Upper lobe of left lung (tissue), 6 donors: Measurements from ENCODE around the gene CEP78. TPM values are rescaled to one million over a fixed set of nuclear protein-coding genes. Genes with fewer than 3 reads are reported as not detected.

ENCODE experiments used
- ATAC-seq, 2 donors: fragments of 200-7000 bp; cut with Tn5 transposase; one replicate each; pipeline ENCODE4 v1.9.1; 2022; ENCODE audit warnings: mild to moderate bottlenecking in 2 of 2, moderate library complexity in 2 of 2; ENCODE audit not compliant: low FRiP score in 2 of 2
- DNase-seq, 2 donors: peaks; one replicate each; pipeline ENCODE4 v3.0.0-alpha.2; 2019 to 2020
- H3K27ac ChIP-seq, 4 donors: fragments of 200-600 bp; sonication (generic); one replicate each; pipeline ENCODE4 v1.5.1; 2016 to 2019
- H3K27me3 ChIP-seq, 4 donors: fragments of 200-600 bp; sonication (generic); one replicate each; pipeline ENCODE4 v1.5.1; 2017 to 2019
- H3K36me3 ChIP-seq, 4 donors: fragments of 200-600 bp; sonication (generic); one replicate each; pipeline ENCODE4 v1.5.1; 2016 to 2019
- H3K4me1 ChIP-seq, 4 donors: fragments of 200-600 bp; sonication (generic); one replicate each; pipeline ENCODE4 v1.5.1; 2018 to 2019
- H3K4me3 ChIP-seq, 4 donors: fragments of 200-600 bp; sonication (generic); one replicate each; pipeline ENCODE4 v1.5.1; 2017 to 2019; ENCODE audit warnings: mild to moderate bottlenecking in 2 of 4, moderate library complexity in 1 of 4
- H3K9me3 ChIP-seq, 4 donors: fragments of 200-600 bp; sonication (generic); one replicate each; pipeline ENCODE4 v1.5.1; 2018 to 2019
- CTCF ChIP-seq, 6 experiments: fragments of 450-650 bp in 4 of 6; fragments of 200-600 bp in 2 of 6; sonication (generic) in 2 of 6; IDR thresholded peaks; one replicate each; pipeline ENCODE4 v1.5.1; 2016 to 2019; ENCODE audit warnings: antibody characterized with exemption in 6 of 6
- EP300 ChIP-seq, 4 donors: sonication (generic); formaldehyde crosslinking; IDR thresholded peaks; one replicate each; pipeline ENCODE4 v1.5.1; 2017; ENCODE audit warnings: antibody characterized with exemption in 4 of 4, control low read depth in 2 of 4
- POLR2A ChIP-seq, 4 donors: fragments of 450-650 bp; IDR thresholded peaks; one replicate each; pipeline ENCODE4 v1.5.1; 2016 to 2017; ENCODE audit warnings: antibody characterized with exemption in 4 of 4, mild to moderate bottlenecking in 2 of 4
- POLR2AphosphoS5 ChIP-seq, 2 donors: sonication (generic); formaldehyde crosslinking; IDR thresholded peaks; one replicate each; pipeline ENCODE4 v1.5.1; 2017; ENCODE audit warnings: antibody characterized with exemption in 2 of 2
- WGBS, 2 donors: methylation state at CpG; one replicate each; pipeline ENCODE4 v1.1.5; 2017 to 2018; 5-methylcytosine and 5-hydroxymethylcytosine counted together
- total RNA-seq, 6 donors: library from RNA; depleted of rRNA in 4 of 6; stranded (reverse); fragments of >200 nt in 4 of 6; gene quantifications; one replicate each; pipeline versions ENCODE4 v1.1.0 to v1.2.1, GENCODE V29; 2016 to 2021
- donor health status: DM: no; HTN: no; CAD: no; lungs with moderate emphysema.
- donor health status: DM: no; HTN: yes; CAD: no; lungs with severe emphysema.

Gene CEP78
- total RNA-seq, 6 donors from 2014 or later: 7.3 to 26.4 (median 11.9) TPM

DNA sequence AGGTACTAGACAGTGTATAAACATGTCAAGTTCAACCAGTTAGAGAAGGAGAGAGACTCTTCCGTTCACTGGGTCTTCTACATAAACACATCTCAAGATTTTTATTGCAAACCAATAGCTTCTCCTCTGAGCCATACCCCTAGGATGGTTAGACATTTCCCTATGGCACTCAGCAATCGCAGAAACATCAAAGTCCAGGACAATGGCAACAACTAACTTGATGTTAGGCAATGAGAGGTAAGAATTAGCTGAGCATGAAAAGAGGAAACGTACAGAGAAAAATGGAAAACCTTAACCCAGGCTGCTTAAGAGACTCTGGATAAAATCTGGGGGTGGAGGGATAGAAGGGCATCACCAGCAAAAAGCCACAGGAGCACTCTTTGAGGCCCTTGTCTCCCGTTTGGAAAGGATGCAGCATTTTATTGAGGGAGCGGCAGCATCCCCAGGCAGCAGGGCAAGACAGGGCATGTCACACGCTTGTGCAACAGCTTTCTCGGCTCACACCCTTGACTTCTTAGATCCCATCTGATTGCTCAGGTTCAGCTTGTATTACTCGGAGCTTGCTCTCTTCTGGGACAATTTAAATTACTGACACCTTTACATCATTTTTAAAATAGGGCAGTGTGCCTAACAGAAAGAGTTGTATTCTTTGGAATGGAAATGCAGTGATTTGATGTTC lies 52.5 kb downstream of the CEP78 start:
- 83% methylated on average over 8 of the region's 8 CpGs for WGBS, 2 donors
- H3K36me3 ChIP-seq: no peaks in the 10 kb centered on the region
- H3K27me3 ChIP-seq: no peaks in the 10 kb centered on the region
- no peak overlapping the region for H3K27ac ChIP-seq
- H3K9me3 ChIP-seq: no peaks in the 10 kb centered on the region
- TF ChIP-seq POLR2AphosphoS5 (IDR thresholded peaks at IDR 0.05) (no peak), EP300 (IDR thresholded peaks at IDR 0.05) (no peak), CTCF (IDR thresholded peaks at IDR 0.05) (no peak), POLR2A (IDR thresholded peaks at IDR 0.05) (no peak)
- DNase-seq: no peak
- no peak overlapping the region for H3K4me3 ChIP-seq
- ATAC-seq: no peak
- H3K4me1 ChIP-seq: peaks cover 0 to 4% (median 2%) of the 10 kb centered on the region in 4 donors

GRCh38 chr9:78289474-78289873 lies 53.6 kb downstream of the CEP78 start:
- Histone ChIP-seq H3K9me3 (no peaks in the 10 kb centered on the region), H3K27ac (no peak overlapping the region), H3K4me1 (peaks cover 0 to 4% (median 2%) of the 10 kb centered on the region in 4 donors), H3K27me3 (no peaks in the 10 kb centered on the region), H3K36me3 (no peaks in the 10 kb centered on the region), H3K4me3 (no peak overlapping the region)
- TF ChIP-seq CTCF (IDR thresholded peaks at IDR 0.05): no peak
- TF ChIP-seq POLR2A (IDR thresholded peaks at IDR 0.05): no peak
- no peak for TF ChIP-seq POLR2AphosphoS5 (IDR thresholded peaks at IDR 0.05)
- no peak for TF ChIP-seq EP300 (IDR thresholded peaks at IDR 0.05)
- DNase-seq (no peak), ATAC-seq (no peak)
- WGBS, 2 donors: 94 to 97% methylated on average over 1 of the region's 1 CpG

- no peaks in the 10 kb centered on the region for H3K36me3 ChIP-seq
- DNase-seq (no peak), ATAC-seq (no peak)
- peaks cover 4 to 12% (median 8%) of the 10 kb centered on the region in 4 donors for H3K4me1 ChIP-seq
- no peak overlapping the region for H3K4me3 ChIP-seq
- no peaks in the 10 kb centered on the region for H3K9me3 ChIP-seq
- 87 to 88% methylated on average over 8 of the region's 8 CpGs for WGBS, 2 donors
- H3K27me3 ChIP-seq: no peaks in the 10 kb centered on the region
- H3K27ac ChIP-seq: no peak overlapping the region
- TF ChIP-seq CTCF (IDR thresholded peaks at IDR 0.05) (no peak), POLR2A (IDR thresholded peaks at IDR 0.05) (no peak), POLR2AphosphoS5 (IDR thresholded peaks at IDR 0.05) (no peak), EP300 (IDR thresholded peaks at IDR 0.05) (no peak)
Observed at GRCh38 chr9:78291240-78291925, 55.5 kb downstream of the CEP78 start.

DNA sequence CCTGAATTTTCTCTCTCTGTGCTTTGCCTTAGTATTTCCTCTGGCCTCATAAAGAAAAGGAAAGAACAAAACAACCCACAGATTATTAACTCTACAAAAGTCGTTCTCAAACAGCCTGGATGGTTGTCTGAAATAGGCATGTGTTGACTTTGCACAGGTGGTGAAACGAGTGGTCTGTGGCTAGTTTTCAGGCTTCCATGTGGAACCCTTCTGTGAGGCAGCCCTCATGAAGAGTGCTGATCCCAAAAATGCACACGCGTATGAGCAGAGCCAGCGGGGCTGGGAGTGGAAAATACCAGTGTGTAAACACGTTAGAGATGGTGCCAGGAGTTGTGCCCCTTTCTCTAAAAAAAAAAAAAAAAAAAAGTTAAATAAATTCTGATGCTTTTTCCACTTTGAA lies 56.2 kb downstream of the CEP78 start:
- H3K4me1 ChIP-seq: peaks cover 10 to 18% (median 14%) of the 10 kb centered on the region in 4 donors
- H3K27ac ChIP-seq: no peak overlapping the region
- no peaks in the 10 kb centered on the region for H3K27me3 ChIP-seq
- no peaks in the 10 kb centered on the region for H3K9me3 ChIP-seq
- H3K36me3 ChIP-seq: no peaks in the 10 kb centered on the region
- TF ChIP-seq EP300 (IDR thresholded peaks at IDR 0.05) (no peak), POLR2AphosphoS5 (IDR thresholded peaks at IDR 0.05) (no peak), CTCF (IDR thresholded peaks at IDR 0.05) (no peak), POLR2A (IDR thresholded peaks at IDR 0.05) (no peak)
- WGBS, 2 donors: 50 to 59% methylated on average over 6 of the region's 6 CpGs
- no peak for DNase-seq
- no peak for ATAC-seq
- H3K4me3 ChIP-seq: no peak overlapping the region
